OCI-LY3 (cell line): ENCODE results near the gene TNS1.

ENCODE experiments used
- H2AFZ ChIP-seq: fragments of 200-600, 300-600 bp; shearing (Covaris generic); 2 replicates; pipeline ENCODE4 v1.6.0; 2014; ENCODE audit warnings: antibody characterized with exemption, low read depth, low read length
- H3K27ac ChIP-seq: fragments of 200-600, 300-600 bp; sonication (generic); 2 replicates; pipeline ENCODE4 v1.5.1; 2014; ENCODE audit warnings: mild to moderate bottlenecking, low read length, moderate library complexity, mixed read lengths
- H3K27me3 ChIP-seq: fragments of 200-600, 300-600 bp; sonication (generic); 2 replicates; pipeline ENCODE4 v1.6.1; 2014; ENCODE audit warnings: low read depth, low read length, mixed read lengths
- H3K36me3 ChIP-seq: fragments of 200-600, 300-600 bp; sonication (generic); replicated peaks from 2 replicates; pipeline ENCODE3; 2014; ENCODE audit warnings: low read depth, low read length, mixed read lengths
- H3K4me1 ChIP-seq: fragments of 300-600, 200-600 bp; sonication (generic); 2 replicates; pipeline ENCODE4 v1.6.1; 2014; ENCODE audit warnings: low read length, mixed read lengths
- H3K4me2 ChIP-seq: fragments of 200-600, 300-600 bp; sonication (generic); 2 replicates; pipeline ENCODE4 v1.6.1; 2014; ENCODE audit warnings: low read length, mixed read lengths
- H3K4me3 ChIP-seq: fragments of 300-600, 200-600 bp; sonication (generic); 2 replicates; pipeline ENCODE4 v1.5.1; 2014; ENCODE audit warnings: antibody characterized with exemption, mild to moderate bottlenecking, low read length, moderate library complexity
- H3K79me2 ChIP-seq: fragments of 300-600, 200-600 bp; shearing (Covaris generic); 2 replicates; pipeline ENCODE4 v1.6.1; 2014; ENCODE audit warnings: mild to moderate bottlenecking, low read length, mixed read lengths
- H3K9ac ChIP-seq: fragments of 300-600, 200-600 bp; shearing (Covaris generic); 2 replicates; pipeline ENCODE4 v1.6.0; 2014; ENCODE audit warnings: mild to moderate bottlenecking, low read length, moderate library complexity
- H3K9me3 ChIP-seq: fragments of 200-600, 300-600 bp; shearing (Covaris generic); 2 replicates; pipeline ENCODE4 v1.6.1; 2014; ENCODE audit warnings: low read length, mixed read lengths; ENCODE audit not compliant: insufficient read depth
- H4K20me1 ChIP-seq: fragments of 200-600, 300-600 bp; sonication (generic); 2 replicates; pipeline ENCODE4 v1.6.1; 2016; ENCODE audit warnings: low read length, mixed read lengths; ENCODE audit not compliant: insufficient read depth
- EZH2phosphoT487 ChIP-seq: fragments of 200-600 bp; shearing (Covaris generic); IDR thresholded peaks from 2 replicates; pipeline ENCODE4 v1.6.1; 2018; ENCODE audit warnings: antibody characterized with exemption, mixed run types, low read depth
- TF ChIP-seq, protein P1 (sequence below): fragments of 200-600, 300-600 bp; sonication (generic); IDR thresholded peaks from 2 replicates; pipeline ENCODE4 v1.5.1; 2014; ENCODE audit warnings: antibody characterized with exemption, low read length, low read depth

The TNS1 gene

DNA sequence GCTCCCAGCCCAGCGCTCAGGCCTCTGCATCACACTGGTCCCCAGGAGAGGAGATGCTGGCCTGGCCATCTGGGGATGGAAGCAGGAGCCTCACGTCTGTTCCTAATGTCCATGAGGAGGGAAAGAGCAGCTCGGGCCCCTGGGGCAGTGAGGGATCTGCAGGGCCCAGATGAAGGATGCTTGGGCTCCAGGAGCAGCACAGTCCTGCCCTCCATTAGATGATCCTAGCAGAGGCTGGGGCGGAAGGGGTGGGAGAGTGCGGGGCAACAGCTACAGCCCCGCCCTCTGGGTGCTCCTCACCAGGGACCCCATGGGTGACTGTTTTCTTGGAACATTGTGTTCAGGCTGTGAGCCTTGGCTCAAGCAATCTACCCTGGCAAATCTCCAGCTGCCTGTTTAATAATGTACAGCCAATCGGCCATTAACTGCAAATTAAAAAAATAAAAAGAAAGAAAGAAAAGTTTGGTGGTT, 49.7 kb downstream of the TNS1 start:
- Histone ChIP-seq H3K27me3 (no peaks in the 10 kb centered on the region; the same call in 1 of the 2 replicates), H3K36me3 (no peaks in the 10 kb centered on the region), H3K4me1 (no peaks in the 10 kb centered on the region), H3K9me3 (no peaks in the 10 kb centered on the region), H2AFZ (no peak overlapping the region), H3K4me2 (no peak overlapping the region), H3K79me2 (no peaks in the 10 kb centered on the region), H3K9ac (no peak overlapping the region), H3K27ac (no peak overlapping the region), H3K4me3 (no peak overlapping the region), H4K20me1 (no peaks in the 10 kb centered on the region)
- TF ChIP-seq EZH2phosphoT487, result no peak
- TF ChIP-seq, protein P1, sequence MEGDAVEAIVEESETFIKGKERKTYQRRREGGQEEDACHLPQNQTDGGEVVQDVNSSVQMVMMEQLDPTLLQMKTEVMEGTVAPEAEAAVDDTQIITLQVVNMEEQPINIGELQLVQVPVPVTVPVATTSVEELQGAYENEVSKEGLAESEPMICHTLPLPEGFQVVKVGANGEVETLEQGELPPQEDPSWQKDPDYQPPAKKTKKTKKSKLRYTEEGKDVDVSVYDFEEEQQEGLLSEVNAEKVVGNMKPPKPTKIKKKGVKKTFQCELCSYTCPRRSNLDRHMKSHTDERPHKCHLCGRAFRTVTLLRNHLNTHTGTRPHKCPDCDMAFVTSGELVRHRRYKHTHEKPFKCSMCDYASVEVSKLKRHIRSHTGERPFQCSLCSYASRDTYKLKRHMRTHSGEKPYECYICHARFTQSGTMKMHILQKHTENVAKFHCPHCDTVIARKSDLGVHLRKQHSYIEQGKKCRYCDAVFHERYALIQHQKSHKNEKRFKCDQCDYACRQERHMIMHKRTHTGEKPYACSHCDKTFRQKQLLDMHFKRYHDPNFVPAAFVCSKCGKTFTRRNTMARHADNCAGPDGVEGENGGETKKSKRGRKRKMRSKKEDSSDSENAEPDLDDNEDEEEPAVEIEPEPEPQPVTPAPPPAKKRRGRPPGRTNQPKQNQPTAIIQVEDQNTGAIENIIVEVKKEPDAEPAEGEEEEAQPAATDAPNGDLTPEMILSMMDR, result no peak

DNA sequence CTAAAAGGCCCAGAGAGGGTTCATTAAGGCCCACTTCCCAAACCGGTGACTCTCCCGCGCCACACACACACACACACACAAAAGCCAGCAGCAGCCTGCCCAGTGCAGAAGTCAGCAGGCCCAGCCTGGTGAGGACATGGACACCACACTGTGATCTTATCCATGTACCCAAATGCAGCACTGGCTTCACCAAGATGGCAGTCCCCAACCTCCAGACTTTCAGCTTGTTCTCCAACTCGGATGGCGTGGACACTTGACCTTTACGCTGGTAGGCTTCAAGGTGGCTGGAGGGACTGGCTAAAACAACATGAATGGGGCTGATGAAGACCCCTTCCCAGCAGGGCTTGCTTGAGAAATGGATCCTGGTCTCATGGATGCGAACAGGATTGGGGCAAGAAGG, 50.4 kb downstream of the TNS1 start:
- H3K27me3 ChIP-seq, result no peaks in the 10 kb centered on the region; the same call in 1 of the 2 replicates
- H2AFZ ChIP-seq, result no peak overlapping the region
- H3K4me3 ChIP-seq, result no peak overlapping the region
- H3K79me2 ChIP-seq, result no peaks in the 10 kb centered on the region
- no peaks in the 10 kb centered on the region for H4K20me1 ChIP-seq
- no peaks in the 10 kb centered on the region for H3K4me1 ChIP-seq
- no peak for TF ChIP-seq EZH2phosphoT487
- TF ChIP-seq, protein P1, result no peak
- no peak overlapping the region for H3K4me2 ChIP-seq
- no peaks in the 10 kb centered on the region for H3K9me3 ChIP-seq
- H3K27ac ChIP-seq, result no peak overlapping the region
- no peaks in the 10 kb centered on the region for H3K36me3 ChIP-seq
- H3K9ac ChIP-seq, result no peak overlapping the region

DNA sequence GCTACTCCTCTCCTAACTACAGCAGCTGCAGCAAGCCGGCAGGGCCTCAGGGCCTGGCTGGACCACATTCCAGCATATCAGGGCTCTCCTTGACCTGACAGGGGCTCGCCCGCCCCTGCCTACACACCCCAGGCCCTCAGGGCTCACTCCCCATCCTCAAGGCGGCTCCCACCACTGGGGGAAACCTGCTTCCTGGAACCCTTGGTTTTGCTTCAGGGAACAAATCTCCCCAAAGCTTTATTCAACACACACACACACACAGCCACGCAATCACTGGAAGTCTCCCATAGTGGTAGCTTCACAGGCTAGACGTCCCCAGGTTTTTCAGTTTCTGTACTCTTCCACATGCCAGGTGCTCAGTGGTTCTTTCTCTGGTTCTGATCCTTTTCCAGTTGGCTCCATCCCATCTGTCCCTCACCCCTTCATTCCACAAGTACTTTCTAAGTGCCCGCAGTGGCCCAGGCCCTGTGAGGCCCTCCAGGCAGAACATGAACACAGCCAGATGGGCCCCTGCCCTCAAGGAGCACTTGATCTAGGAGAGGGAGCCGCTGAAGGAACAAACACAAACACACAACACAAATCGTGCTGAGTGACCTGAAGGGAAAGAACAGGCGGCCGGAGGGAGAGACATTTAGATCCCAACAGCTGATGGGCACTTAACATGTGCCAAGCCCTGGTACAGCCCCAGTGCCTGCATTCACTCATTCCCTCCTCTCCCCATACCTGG, 51.1 kb downstream of the TNS1 start:
- no peak overlapping the region for H3K4me2 ChIP-seq
- no peak overlapping the region for H2AFZ ChIP-seq
- no peak overlapping the region for H3K4me3 ChIP-seq
- no peak overlapping the region for H3K9ac ChIP-seq
- H3K9me3 ChIP-seq, result no peaks in the 10 kb centered on the region
- no peaks in the 10 kb centered on the region for H4K20me1 ChIP-seq
- no peaks in the 10 kb centered on the region; the same call in 1 of the 2 replicates for H3K27me3 ChIP-seq
- H3K79me2 ChIP-seq, result no peaks in the 10 kb centered on the region
- H3K4me1 ChIP-seq, result no peaks in the 10 kb centered on the region
- no peak overlapping the region for H3K27ac ChIP-seq
- TF ChIP-seq, protein P1, result no peak
- no peak for TF ChIP-seq EZH2phosphoT487
- H3K36me3 ChIP-seq, result no peaks in the 10 kb centered on the region

DNA sequence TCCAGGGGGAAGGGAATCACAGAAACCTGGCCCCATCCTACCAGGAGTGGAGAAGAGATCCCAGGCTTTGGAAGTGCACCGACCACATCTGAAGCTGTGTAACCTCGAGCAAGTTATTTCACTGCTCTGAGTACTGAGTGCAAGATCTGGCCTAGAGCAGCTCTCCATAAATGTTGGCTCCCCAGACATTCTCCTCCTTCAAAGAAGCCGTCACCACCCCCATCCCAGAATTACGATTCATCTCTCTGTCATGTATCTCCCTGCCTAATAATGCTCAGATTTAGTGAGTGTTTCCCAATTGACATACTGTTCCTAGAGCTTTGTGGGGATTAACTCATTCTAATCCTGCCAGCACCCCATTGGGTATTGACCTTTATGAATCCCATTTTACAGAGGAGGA, 51.7 kb downstream of the TNS1 start:
- Histone ChIP-seq H3K9ac (no peak overlapping the region), H3K36me3 (no peaks in the 10 kb centered on the region), H3K9me3 (no peaks in the 10 kb centered on the region), H3K27me3 (peaks cover 1% of the 10 kb centered on the region; the same call in 1 of the 2 replicates), H3K4me3 (no peak overlapping the region), H3K27ac (no peak overlapping the region), H3K4me1 (no peaks in the 10 kb centered on the region), H3K79me2 (no peaks in the 10 kb centered on the region), H4K20me1 (no peaks in the 10 kb centered on the region), H2AFZ (no peak overlapping the region), H3K4me2 (no peak overlapping the region)
- TF ChIP-seq, protein P1, result no peak
- TF ChIP-seq EZH2phosphoT487, result no peak
